WTC11 (cell line): Measurements from ENCODE around the gene ADK.

Experiments used
- NFYB ChIP-seq: sonication (generic); formaldehyde crosslinking; conservative IDR thresholded peaks from 2 replicates; pipeline ENCODE4 v1.8.0; 2022; ENCODE audit warnings: low read depth, missing genetic modification reagents
- TF ChIP-seq, protein P1 (sequence below): sonication (generic); formaldehyde crosslinking; conservative IDR thresholded peaks from 2 replicates; pipeline ENCODE4 v1.8.1; 2023; ENCODE audit warnings: mild to moderate bottlenecking, low read depth, missing genetic modification reagents, moderate library complexity
- TF ChIP-seq, protein P2 (sequence below): sonication (generic); formaldehyde crosslinking; IDR thresholded peaks from 2 replicates; pipeline ENCODE4 v1.8.0; 2022; ENCODE audit warnings: mild to moderate bottlenecking, missing genetic modification reagents
- TF ChIP-seq, protein P3 (sequence below): fragments of 200-600 bp; IDR thresholded peaks from 2 replicates; pipeline ENCODE4 v1.8.0; 2022; ENCODE audit warnings: antibody characterized with exemption

DNA sequence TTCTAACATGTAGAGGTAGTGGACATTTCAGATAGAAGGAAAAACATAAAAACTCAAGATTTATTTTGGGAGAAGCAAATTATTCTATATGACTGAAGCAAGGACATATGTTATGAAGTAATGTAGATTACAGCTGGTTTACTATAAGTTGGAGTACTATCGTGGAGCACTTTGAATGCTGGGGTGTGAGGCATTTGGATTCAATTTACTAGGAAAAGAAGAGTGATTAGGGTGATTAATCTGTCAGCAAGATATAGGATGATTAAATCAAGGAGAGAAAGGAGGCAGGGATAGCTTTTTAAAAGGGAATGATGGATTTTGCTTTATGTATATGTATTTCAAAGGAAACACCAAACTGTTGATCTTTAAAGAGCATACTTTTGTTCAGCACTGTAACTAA is 356.9 kb downstream of the ADK start:
- TF ChIP-seq, protein P1, sequence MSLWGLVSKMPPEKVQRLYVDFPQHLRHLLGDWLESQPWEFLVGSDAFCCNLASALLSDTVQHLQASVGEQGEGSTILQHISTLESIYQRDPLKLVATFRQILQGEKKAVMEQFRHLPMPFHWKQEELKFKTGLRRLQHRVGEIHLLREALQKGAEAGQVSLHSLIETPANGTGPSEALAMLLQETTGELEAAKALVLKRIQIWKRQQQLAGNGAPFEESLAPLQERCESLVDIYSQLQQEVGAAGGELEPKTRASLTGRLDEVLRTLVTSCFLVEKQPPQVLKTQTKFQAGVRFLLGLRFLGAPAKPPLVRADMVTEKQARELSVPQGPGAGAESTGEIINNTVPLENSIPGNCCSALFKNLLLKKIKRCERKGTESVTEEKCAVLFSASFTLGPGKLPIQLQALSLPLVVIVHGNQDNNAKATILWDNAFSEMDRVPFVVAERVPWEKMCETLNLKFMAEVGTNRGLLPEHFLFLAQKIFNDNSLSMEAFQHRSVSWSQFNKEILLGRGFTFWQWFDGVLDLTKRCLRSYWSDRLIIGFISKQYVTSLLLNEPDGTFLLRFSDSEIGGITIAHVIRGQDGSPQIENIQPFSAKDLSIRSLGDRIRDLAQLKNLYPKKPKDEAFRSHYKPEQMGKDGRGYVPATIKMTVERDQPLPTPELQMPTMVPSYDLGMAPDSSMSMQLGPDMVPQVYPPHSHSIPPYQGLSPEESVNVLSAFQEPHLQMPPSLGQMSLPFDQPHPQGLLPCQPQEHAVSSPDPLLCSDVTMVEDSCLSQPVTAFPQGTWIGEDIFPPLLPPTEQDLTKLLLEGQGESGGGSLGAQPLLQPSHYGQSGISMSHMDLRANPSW (CRISPR knock-in tag): no peak
- TF ChIP-seq, protein P2, sequence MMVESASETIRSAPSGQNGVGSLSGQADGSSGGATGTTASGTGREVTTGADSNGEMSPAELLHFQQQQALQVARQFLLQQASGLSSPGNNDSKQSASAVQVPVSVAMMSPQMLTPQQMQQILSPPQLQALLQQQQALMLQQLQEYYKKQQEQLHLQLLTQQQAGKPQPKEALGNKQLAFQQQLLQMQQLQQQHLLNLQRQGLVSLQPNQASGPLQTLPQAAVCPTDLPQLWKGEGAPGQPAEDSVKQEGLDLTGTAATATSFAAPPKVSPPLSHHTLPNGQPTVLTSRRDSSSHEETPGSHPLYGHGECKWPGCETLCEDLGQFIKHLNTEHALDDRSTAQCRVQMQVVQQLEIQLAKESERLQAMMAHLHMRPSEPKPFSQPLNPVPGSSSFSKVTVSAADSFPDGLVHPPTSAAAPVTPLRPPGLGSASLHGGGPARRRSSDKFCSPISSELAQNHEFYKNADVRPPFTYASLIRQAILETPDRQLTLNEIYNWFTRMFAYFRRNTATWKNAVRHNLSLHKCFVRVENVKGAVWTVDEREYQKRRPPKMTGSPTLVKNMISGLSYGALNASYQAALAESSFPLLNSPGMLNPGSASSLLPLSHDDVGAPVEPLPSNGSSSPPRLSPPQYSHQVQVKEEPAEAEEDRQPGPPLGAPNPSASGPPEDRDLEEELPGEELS (CRISPR knock-in tag): no peak
- TF ChIP-seq, protein P3, sequence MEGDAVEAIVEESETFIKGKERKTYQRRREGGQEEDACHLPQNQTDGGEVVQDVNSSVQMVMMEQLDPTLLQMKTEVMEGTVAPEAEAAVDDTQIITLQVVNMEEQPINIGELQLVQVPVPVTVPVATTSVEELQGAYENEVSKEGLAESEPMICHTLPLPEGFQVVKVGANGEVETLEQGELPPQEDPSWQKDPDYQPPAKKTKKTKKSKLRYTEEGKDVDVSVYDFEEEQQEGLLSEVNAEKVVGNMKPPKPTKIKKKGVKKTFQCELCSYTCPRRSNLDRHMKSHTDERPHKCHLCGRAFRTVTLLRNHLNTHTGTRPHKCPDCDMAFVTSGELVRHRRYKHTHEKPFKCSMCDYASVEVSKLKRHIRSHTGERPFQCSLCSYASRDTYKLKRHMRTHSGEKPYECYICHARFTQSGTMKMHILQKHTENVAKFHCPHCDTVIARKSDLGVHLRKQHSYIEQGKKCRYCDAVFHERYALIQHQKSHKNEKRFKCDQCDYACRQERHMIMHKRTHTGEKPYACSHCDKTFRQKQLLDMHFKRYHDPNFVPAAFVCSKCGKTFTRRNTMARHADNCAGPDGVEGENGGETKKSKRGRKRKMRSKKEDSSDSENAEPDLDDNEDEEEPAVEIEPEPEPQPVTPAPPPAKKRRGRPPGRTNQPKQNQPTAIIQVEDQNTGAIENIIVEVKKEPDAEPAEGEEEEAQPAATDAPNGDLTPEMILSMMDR: no peak
- TF ChIP-seq NFYB (CRISPR knock-in tag): no peak
